H9 (cell line): ENCODE data around the gene DUSP28. TPM values are rescaled to one million over a fixed set of nuclear protein-coding genes. Genes with fewer than 3 reads are reported as not detected.

ENCODE experiments used
- DNase-seq: peaks from one replicate; pipeline ENCODE4 v3.0.0-alpha.2; 2017
- H2AFZ ChIP-seq: one replicate; pipeline ENCODE4 v1.6.1; 2013; ENCODE audit warnings: mild to moderate bottlenecking, low read length, control low read depth, moderate library complexity
- H2AK5ac ChIP-seq: 2 replicates; pipeline ENCODE4 v1.6.1; 2013; ENCODE audit warnings: low read length, control low read depth, mixed read lengths; ENCODE audit not compliant: insufficient read length
- H2BK120ac ChIP-seq: one replicate; pipeline ENCODE4 v1.6.1; 2013; ENCODE audit warnings: low read depth, mild to moderate bottlenecking, low read length, control low read depth, inconsistent platforms; ENCODE audit not compliant: poor library complexity, severe bottlenecking
- H2BK12ac ChIP-seq: 2 replicates; pipeline ENCODE4 v1.6.1; 2013; ENCODE audit warnings: low read length, control low read depth, mixed read lengths, low read depth; ENCODE audit not compliant: insufficient read length
- H2BK15ac ChIP-seq: 2 replicates; pipeline ENCODE4 v1.6.1; 2013; ENCODE audit warnings: low read depth, low read length, control low read depth
- H2BK20ac ChIP-seq: one replicate; pipeline ENCODE4 v1.6.1; 2013; ENCODE audit warnings: low read depth, mild to moderate bottlenecking, low read length, control low read depth, inconsistent platforms; ENCODE audit not compliant: poor library complexity, severe bottlenecking
- H2BK5ac ChIP-seq: 2 replicates; pipeline ENCODE4 v1.6.1; 2013; ENCODE audit warnings: low read length, control low read depth, mixed read lengths; ENCODE audit not compliant: insufficient read length
- H3K14ac ChIP-seq: 2 replicates; pipeline ENCODE4 v1.6.1; 2013; ENCODE audit warnings: low read length, control low read depth; ENCODE audit not compliant: insufficient read depth
- H3K18ac ChIP-seq: 2 replicates; pipeline ENCODE4 v1.6.1; 2013; ENCODE audit warnings: low read depth, mild to moderate bottlenecking, mixed read lengths, low read length, control low read depth; ENCODE audit not compliant: insufficient read length
- H3K23ac ChIP-seq: 2 replicates; pipeline ENCODE4 v1.6.1; 2013; ENCODE audit warnings: low read length, control low read depth, mixed read lengths, low read depth; ENCODE audit not compliant: insufficient read length
- H3K23me2 ChIP-seq: 2 replicates; pipeline ENCODE4 v1.6.1; 2013; ENCODE audit warnings: low read depth, mild to moderate bottlenecking, mixed read lengths, low read length, control low read depth; ENCODE audit not compliant: insufficient read length, poor library complexity, severe bottlenecking
- H3K27ac ChIP-seq: 2 replicates; pipeline ENCODE4 v1.5.1; 2013; ENCODE audit warnings: low read length, control low read depth, mixed read lengths, low read depth; ENCODE audit not compliant: insufficient read length
- H3K27me3 ChIP-seq: 2 replicates; pipeline ENCODE4 v1.6.1; 2013; ENCODE audit warnings: low read length, control low read depth, inconsistent platforms; ENCODE audit not compliant: insufficient read depth
- H3K4ac ChIP-seq: 2 replicates; pipeline ENCODE4 v1.6.1; 2013; ENCODE audit warnings: low read depth, mild to moderate bottlenecking, control low read depth, inconsistent platforms, low read length, moderate library complexity
- H3K4me1 ChIP-seq: 2 replicates; pipeline ENCODE4 v1.6.1; 2013; ENCODE audit warnings: low read length, control low read depth, inconsistent platforms; ENCODE audit not compliant: insufficient read depth
- H3K4me2 ChIP-seq: 2 replicates; pipeline ENCODE4 v1.6.1; 2013; ENCODE audit warnings: low read length, control low read depth, mixed read lengths; ENCODE audit not compliant: insufficient read length, insufficient read depth
- H3K56ac ChIP-seq: 2 replicates; pipeline ENCODE4 v1.6.1; 2013; ENCODE audit warnings: low read depth, mild to moderate bottlenecking, mixed read lengths, low read length, control low read depth; ENCODE audit not compliant: insufficient read length
- H3K79me1 ChIP-seq: 2 replicates; pipeline ENCODE4 v1.6.1; 2013; ENCODE audit warnings: low read depth, mild to moderate bottlenecking, moderate library complexity, low read length, control low read depth, inconsistent platforms; ENCODE audit not compliant: insufficient read depth, poor library complexity, severe bottlenecking
- H3K79me2 ChIP-seq: 2 replicates; pipeline ENCODE4 v1.6.1; 2013; ENCODE audit warnings: low read length, control low read depth, inconsistent platforms; ENCODE audit not compliant: insufficient read depth
- H3K9ac ChIP-seq: 2 replicates; pipeline ENCODE4 v1.6.1; 2013; ENCODE audit warnings: low read length, control low read depth, mixed read lengths; ENCODE audit not compliant: insufficient read length; ENCODE audit errors: extremely low read depth
- H3K9me3 ChIP-seq: one replicate; pipeline ENCODE4 v1.6.1; 2013; ENCODE audit warnings: low read depth, low read length, inconsistent platforms; ENCODE audit not compliant: control insufficient read depth
- H3T11ph ChIP-seq: one replicate; pipeline ENCODE4 v1.6.1; 2013; ENCODE audit warnings: mild to moderate bottlenecking, low read length, control low read depth, inconsistent platforms
- H4K20me1 ChIP-seq: one replicate; pipeline ENCODE4 v1.6.1; 2013; ENCODE audit not compliant: control insufficient read depth, insufficient read length, insufficient read depth
- H4K5ac ChIP-seq: 2 replicates; pipeline ENCODE4 v1.6.1; 2013; ENCODE audit warnings: low read depth, mild to moderate bottlenecking, mixed read lengths, low read length, control low read depth; ENCODE audit not compliant: insufficient read length
- H4K8ac ChIP-seq: replicated peaks from 2 replicates; pipeline ENCODE4 v1.6.1; 2013; ENCODE audit warnings: low read length, control low read depth, mixed read lengths, low read depth; ENCODE audit not compliant: insufficient read length
- H4K91ac ChIP-seq: 2 replicates; pipeline ENCODE4 v1.6.1; 2013; ENCODE audit warnings: low read depth, mild to moderate bottlenecking, moderate library complexity, mixed read lengths, low read length, control low read depth; ENCODE audit not compliant: insufficient read length
- H3K27ac Mint-ChIP-seq, 3 experiments: 2 replicates in 2 of 3; 3 replicates in 1 of 3; pipeline ENCODE4 v1.8.0; 2020 to 2021; ENCODE audit warnings: mixed read lengths in 3 of 3, mild to moderate bottlenecking in 1 of 3, moderate library complexity in 1 of 3
- H3K27me3 Mint-ChIP-seq: 2 replicates; pipeline ENCODE4 v1.8.0; 2021; ENCODE audit warnings: low read depth, mild to moderate bottlenecking, moderate library complexity, mixed read lengths
- H3K36me3 Mint-ChIP-seq, 3 experiments: 2 replicates in 2 of 3; 3 replicates in 1 of 3; pipeline ENCODE4 v1.8.0; 2020 to 2021; ENCODE audit warnings: low read depth in 3 of 3, mixed read lengths in 3 of 3; ENCODE audit not compliant: insufficient read depth in 1 of 3
- H3K4me1 Mint-ChIP-seq, 2 experiments: 2 replicates each; pipeline ENCODE4 v1.8.0; 2020; ENCODE audit warnings: mixed read lengths in 2 of 2
- H3K4me3 Mint-ChIP-seq, 2 experiments: 2 replicates in 1 of 2; 3 replicates in 1 of 2; pipeline ENCODE4 v1.8.0; 2020 to 2021; ENCODE audit warnings: mild to moderate bottlenecking in 2 of 2, mixed read lengths in 2 of 2, moderate library complexity in 1 of 2
- H3K9me3 Mint-ChIP-seq, 2 experiments: 2 replicates in 1 of 2; 3 replicates in 1 of 2; pipeline ENCODE4 v1.8.0; 2020; ENCODE audit warnings: mild to moderate bottlenecking in 2 of 2, mixed read lengths in 2 of 2, moderate library complexity in 1 of 2
- WGBS: extraction: QIAGEN DNeasy Blood & Tissue Kit; methylation state at CpG from one replicate; pipeline ENCODE4 v1.1.7; 2013; ENCODE audit warnings: missing lambda C conversion rate, low lambda C conversion rate, mixed read lengths; ENCODE audit not compliant: insufficient read length; ENCODE audit errors: extremely low coverage; 5-methylcytosine and 5-hydroxymethylcytosine counted together
- total RNA-seq: library from RNA; stranded (reverse); gene quantifications from 2 replicates; pipeline ENCODE4 v1.2.1, GENCODE V29; 2021
- TF ChIP-seq, protein P1 (sequence below): fragments of 200-600 bp; sonication (generic); conservative IDR thresholded peaks from 3 replicates; pipeline ENCODE4 v1.8.0; 2021; ENCODE audit warnings: antibody characterized with exemption, mild to moderate bottlenecking

The DUSP28 gene
- total RNA-seq, 1 experiment from 2014 or later, result 1.6 TPM

DNA sequence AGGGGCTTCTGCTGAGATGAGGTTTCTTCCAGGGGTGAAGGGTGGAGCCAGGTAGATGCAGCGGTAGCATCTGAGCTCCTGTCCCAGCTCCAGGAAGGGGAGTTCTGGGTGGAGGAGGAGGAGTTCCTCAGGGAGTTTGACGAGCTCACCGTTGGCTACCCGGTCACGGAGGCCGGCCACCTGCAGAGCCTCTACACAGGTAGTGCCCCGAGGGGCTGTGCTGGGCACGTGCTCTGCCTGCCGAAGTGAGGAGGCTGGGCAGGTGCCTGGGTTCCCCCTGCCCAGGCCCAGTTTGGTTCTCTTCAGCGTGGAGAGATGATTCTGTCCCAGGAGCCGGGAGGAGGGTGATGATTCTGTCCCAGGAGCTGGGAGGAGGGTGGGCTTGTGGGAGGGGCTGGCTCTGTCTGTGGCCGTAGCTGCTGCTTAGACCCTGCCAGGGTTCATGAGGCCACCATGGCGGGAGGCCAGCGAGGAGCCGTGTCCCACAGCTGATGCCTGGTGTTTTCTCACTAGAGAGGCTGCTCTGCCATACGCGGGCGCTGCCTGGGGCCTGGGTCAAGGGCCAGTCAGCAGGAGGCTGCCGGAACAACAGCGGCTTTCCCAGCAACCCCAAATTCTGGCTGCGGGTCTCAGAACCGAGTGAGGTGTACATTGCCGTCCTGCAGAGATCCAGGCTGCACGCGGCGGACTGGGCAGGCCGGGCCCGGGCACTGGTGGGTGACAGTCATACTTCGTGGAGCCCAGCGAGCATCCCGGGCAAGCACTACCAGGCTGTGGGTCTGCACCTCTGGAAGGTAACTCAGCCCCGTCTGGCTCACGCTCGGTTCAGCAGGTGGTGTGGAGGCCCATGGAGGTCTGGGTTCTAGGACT, 34.6 kb downstream of the DUSP28 start:
- peaks cover 7 to 22% (median 20%) of the 10 kb centered on the region in 3 experiments; a peak in 6 of 7 replicates for H3K36me3 Mint-ChIP-seq

More for the DNA sequence above, 34.6 kb downstream of the DUSP28 start:
- no peak overlapping the region for H4K5ac ChIP-seq
- no peak overlapping the region for H3K27ac ChIP-seq
- no peak overlapping the region for H3T11ph ChIP-seq
- Mint-ChIP-seq H3K27ac (no peak overlapping the region), H3K9me3 (no peaks in the 10 kb centered on the region), H3K27me3 (no peaks in the 10 kb centered on the region), H3K4me1 (no peaks in the 10 kb centered on the region), H3K4me3 (no peak overlapping the region)
- H3K23me2 ChIP-seq, result no peaks in the 10 kb centered on the region
- no peaks in the 10 kb centered on the region for H3K27me3 ChIP-seq
- H4K91ac ChIP-seq, result no peak overlapping the region
- H2BK5ac ChIP-seq, result no peak overlapping the region
- no peak overlapping the region for H3K23ac ChIP-seq
- no peak overlapping the region for H2BK12ac ChIP-seq
- TF ChIP-seq, protein P1, sequence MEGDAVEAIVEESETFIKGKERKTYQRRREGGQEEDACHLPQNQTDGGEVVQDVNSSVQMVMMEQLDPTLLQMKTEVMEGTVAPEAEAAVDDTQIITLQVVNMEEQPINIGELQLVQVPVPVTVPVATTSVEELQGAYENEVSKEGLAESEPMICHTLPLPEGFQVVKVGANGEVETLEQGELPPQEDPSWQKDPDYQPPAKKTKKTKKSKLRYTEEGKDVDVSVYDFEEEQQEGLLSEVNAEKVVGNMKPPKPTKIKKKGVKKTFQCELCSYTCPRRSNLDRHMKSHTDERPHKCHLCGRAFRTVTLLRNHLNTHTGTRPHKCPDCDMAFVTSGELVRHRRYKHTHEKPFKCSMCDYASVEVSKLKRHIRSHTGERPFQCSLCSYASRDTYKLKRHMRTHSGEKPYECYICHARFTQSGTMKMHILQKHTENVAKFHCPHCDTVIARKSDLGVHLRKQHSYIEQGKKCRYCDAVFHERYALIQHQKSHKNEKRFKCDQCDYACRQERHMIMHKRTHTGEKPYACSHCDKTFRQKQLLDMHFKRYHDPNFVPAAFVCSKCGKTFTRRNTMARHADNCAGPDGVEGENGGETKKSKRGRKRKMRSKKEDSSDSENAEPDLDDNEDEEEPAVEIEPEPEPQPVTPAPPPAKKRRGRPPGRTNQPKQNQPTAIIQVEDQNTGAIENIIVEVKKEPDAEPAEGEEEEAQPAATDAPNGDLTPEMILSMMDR, result no peak
- no peaks in the 10 kb centered on the region for H3K79me1 ChIP-seq
- no peak overlapping the region for H2BK120ac ChIP-seq
- H3K9ac ChIP-seq, result no peak overlapping the region
- no peaks in the 10 kb centered on the region for H4K20me1 ChIP-seq
- H3K4ac ChIP-seq, result no peak overlapping the region
- no peaks in the 10 kb centered on the region for H3K4me1 ChIP-seq
- no peak overlapping the region for H3K14ac ChIP-seq
- no peak overlapping the region for H2BK15ac ChIP-seq
- no peak overlapping the region for H2AFZ ChIP-seq
- no CpG with 5 or more reads among the region's 34 CpGs for WGBS
- H3K18ac ChIP-seq, result no peak overlapping the region
- H4K8ac ChIP-seq, result no peak overlapping the region
- H2AK5ac ChIP-seq, result no peak overlapping the region
- no peaks in the 10 kb centered on the region for H3K9me3 ChIP-seq
- no peak overlapping the region for H3K56ac ChIP-seq
- DNase-seq, result no peak
- H3K4me2 ChIP-seq, result no peak overlapping the region
- H3K79me2 ChIP-seq, result no peaks in the 10 kb centered on the region
- no peak overlapping the region for H2BK20ac ChIP-seq
